GM23248 (cell line): ENCODE measurements around the gene CCDC8.

Source experiments
- EZH2 ChIP-seq: fragments of 200-600 bp; sonication (generic); IDR thresholded peaks from 2 replicates; pipeline ENCODE4 v1.6.1; 2018; ENCODE audit warnings: antibody characterized with exemption, mild to moderate bottlenecking; ENCODE audit not compliant: insufficient read depth, poor library complexity, severe bottlenecking
- EZH2phosphoT487 ChIP-seq: fragments of 200-600 bp; sonication (generic); IDR thresholded peaks from 2 replicates; pipeline ENCODE4 v1.6.1; 2018; ENCODE audit warnings: antibody characterized with exemption, moderate library complexity, mild to moderate bottlenecking, low read depth; ENCODE audit not compliant: insufficient read depth

DNA sequence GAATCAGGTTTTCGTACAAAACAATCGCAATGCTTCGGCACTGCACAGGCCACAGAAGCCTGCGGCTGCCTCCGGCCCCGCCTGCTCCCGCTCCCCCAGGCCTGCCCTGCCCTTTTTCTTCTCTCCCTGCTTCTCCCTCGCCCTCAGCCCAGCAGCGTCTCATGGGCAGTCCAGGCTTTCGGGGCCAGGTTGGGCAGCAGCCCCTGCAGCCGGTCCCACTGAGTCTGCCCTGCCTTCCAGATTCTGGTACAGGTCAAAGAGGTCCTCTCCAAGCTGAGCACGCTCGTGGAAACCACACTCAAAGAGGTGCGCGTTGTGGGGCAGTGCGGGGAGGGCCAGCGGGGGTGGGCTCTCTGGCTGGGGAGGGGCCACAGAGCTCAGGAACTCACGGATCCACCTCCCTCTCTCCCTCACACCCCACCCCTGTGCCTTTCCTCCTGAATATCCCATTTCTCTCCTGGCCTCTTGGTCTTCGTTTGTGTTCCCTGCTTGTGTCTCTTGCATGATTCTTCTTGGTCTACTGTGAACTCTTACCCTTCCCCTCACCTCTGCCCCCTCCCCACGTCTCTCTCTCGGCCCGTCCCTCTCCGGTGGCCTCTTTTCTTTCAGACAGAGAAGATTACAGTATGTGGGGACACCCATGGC, 30.1 kb downstream of the CCDC8 start:
- TF ChIP-seq EZH2, result no peak
- TF ChIP-seq EZH2phosphoT487, result no peak
